ENCODE data around the gene MPRIP.

DNA sequence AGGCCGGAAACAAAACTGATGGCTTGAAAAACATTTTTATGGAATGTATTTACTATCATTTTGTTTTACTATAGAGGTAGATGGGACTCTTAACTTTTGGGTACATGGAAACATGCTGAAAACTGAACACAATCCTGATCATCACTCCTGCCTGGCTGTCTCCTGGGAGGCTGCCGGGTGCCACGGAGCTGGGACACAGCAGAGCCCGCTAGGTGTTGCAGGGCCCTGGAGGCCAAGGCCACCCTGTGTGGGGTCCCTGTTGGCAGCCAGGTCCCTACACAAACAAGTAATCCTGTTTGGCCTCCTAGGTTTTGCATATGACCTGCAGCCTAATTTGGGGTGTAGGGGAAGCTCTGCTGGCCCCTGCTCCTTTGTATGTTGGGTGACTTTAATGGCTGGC, 146.3 kb downstream of the MPRIP start:
- TF ChIP-seq CTCF (IDR thresholded peaks at IDR 0.05), result no peak
- TF ChIP-seq POLR2A (IDR thresholded peaks at IDR 0.05), result no peak
